GF-D8 (cell line): Measurements from ENCODE around the gene CDC25C.
"Not testable (repeated sequence)": the region's sequence is repeated elsewhere in the genome, so short reads cannot be mapped to it uniquely, and the experiment has no call there.

ENCODE experiments used
- DNase-seq: peaks from one replicate; lab custom pipeline; 2025; lab: John Stamatoyannopoulos, UW

Gene CDC25C

DNA sequence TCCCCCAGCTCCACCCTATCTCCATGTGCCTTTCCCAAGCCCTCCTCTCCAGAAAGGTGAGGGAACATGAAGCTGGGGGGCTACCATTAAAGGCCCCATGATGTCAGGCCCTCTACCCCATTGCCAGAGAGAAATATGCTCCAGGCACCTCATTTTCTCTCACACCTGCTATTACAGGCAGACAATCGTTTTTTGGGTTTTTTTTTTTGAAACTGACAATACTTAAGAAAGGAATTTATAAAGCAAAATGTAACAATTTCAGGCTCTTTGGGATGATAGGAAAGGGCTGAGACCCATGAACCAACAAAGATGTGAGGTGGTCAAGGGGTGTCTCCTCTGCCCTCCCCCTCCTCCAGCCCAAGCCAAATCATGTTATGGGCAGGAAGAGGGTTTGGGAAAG lies 55.7 kb downstream of the CDC25C start:
- no peak for DNase-seq

DNA sequence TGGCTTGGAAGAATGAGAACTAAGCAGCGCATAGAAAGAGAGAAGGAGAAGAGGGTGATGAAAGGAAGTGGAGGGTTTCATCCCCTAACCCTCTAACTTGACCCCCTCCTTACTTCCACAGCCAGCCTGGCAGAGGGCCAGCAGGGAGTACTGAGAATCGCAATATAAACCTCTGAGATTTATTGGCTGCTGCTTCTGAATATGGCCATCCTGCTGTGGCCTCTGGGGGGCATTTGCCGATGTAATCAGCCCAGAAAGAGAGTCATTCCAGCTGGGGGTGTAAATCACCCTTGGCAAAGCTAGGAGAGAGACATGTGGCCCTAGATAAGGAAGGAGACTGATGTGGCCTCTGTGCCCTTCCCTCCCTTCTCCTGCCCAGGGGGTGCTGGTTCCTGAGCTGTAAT lies 56.2 kb downstream of the CDC25C start:
- DNase-seq: no peak

DNA sequence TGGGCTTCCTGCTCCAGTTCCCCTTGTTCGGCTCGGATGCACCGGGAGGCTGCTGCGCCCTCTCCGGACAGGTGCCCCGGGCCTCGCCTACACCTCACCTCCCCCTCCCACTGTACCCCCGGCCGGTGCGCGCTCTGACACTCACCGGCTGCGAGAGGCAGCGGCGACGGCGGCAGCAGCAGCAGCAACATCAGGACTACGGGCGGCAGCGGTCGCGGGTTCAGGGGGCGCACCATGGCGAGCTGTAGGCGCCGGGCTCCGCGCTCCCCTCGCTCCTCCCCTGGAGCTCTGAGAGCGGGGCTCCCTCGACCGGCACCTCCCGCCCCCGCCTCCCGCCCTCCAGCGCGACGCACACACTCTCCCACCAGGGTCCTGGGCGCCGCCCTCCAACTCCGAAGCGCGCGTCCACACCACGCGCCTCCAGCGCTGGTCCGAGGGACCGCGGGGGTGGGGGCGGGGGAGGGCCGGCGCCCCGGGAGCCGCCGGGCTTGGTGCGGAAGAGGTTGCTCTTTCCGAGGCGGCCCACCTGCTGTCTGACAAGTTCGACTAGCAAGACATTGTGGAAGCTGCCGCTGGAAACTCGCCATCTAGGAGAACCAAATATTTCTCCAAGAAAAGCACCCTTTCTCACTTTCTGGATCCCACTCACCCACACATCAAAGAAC lies 57.3 kb downstream of the CDC25C start, which contains the start of gene GFRA3:
Gene GFRA3 (minus strand): TSS at position 433 of the 665 bp plus-strand sequence. CDS start 197 bp downstream, at position 236.
- DNase-seq: no peak

DNA sequence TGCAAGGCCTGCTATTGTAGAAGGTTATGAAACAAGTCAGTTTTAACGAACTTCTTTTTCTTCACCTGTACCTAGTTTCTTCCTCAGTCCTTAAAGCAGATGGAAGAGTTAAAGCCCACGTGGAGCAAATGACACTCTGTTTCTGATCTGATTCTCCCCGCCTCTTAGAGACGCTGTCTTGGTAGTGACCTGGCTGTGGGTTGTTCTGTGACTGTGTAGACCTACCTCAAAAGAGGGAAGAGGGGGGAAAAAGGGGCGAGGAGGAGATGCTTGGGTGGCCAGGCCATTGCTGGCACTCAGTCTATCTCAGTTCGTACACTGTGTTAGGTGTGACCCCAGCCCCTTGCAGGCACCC lies 57.8 kb downstream of the CDC25C start:
- no peak for DNase-seq

DNA sequence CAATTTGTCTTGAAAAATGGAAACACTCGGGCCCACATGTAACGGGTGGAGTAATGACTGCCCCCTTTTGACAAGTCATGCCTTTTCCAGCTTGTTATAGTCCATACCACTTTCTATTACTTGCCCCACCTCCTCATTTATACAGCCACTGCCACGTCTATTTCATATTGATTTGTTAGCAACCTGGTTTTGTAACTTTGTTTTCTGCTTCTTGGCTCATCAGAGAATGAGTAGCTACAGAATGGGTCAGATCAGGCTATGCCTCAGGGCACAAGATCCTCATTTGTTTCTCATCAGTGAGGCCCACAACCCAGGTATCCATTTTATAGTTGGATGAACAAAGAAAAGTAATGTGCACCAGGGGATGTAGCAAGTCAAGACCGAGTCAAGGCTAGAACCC lies 58.9 kb downstream of the CDC25C start:
- DNase-seq: no peak

DNA sequence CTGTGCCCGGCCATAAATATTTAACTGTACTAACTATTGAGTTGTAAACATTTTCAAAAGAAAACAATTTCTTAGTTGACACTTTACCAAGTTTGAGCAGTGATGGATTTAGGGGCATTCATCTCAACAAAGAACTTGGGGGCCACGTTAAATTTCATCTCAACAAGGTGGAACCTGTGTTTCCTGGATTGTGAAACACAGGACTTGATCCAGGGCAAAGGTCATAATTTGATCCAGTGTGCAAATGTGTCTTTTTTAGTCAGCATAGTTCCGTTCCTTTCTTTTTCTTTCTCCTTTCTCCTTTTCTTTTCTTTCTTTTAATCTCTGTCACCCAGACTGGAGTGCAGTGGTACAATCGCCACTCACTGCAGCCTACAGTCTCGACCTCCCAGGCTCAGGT lies 60.3 kb downstream of the CDC25C start:
- no peak for DNase-seq

DNA sequence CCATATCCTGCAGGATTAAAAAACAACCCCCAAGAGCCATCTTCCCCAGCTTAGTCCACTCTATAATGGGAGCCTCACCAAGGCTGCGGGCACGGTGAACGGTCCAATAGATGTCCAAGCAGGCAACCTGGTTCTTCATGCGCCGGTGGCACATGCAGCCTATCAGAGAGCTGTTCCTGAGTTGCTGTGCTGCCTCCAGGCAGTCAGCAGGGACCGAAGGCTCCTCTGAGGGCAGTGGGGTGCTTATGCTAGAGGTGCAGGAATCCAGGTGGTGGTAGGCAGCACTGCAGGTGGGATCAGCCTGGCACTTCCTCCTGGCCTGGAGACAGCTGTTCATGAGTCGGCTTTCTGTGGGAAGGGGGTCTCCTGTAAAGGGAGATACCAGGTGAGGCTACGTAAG lies 67.4 kb downstream of the CDC25C start:
- no peak for DNase-seq

DNA sequence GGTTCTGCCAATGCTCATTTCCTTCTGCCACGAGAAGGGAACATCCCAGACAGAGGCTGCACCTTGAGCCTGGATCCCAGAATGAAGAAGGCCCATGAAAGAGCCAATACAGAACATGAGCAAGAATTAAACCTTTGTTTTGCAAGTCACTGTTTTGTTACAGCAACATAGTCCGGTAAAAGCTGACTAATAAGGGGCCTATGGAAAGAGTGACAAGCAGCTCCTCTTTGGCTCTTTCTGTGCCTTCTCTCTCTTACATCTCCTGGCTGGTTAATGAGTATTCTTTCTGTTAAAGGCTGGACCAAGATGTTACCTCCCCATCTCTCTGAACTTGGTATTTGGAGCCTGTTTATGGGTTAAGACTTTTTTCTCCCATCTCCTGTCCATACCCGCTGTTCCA lies 68.0 kb downstream of the CDC25C start:
- DNase-seq: no peak

DNA sequence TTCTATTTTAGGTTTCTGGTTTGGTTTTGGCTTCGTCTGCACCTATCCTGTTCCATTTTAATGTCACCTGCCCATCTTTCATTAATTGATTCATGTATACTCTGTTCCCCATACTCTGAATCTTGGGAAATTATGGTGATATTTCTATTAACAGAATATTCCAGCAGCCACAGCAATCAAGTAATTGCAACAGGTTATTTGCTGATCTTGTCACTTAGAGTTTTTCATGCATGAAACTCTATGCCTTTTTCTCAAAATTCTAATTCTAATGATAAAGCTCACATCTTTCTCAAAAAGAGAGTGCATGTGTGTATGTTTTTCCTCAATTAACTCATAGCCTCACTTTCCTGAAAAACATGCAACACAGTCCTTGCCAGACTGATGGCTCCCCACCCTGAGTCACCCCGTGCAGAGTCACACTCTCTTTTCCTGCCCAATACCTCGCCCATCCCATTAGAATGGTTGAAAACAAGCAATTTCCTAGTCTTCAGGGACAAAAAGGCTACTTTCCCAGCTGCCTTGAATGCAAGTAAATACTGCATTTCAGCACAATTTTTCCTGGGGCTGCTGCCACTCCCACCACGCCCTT lies 72.8 kb downstream of the CDC25C start:
- no peak for DNase-seq

DNA sequence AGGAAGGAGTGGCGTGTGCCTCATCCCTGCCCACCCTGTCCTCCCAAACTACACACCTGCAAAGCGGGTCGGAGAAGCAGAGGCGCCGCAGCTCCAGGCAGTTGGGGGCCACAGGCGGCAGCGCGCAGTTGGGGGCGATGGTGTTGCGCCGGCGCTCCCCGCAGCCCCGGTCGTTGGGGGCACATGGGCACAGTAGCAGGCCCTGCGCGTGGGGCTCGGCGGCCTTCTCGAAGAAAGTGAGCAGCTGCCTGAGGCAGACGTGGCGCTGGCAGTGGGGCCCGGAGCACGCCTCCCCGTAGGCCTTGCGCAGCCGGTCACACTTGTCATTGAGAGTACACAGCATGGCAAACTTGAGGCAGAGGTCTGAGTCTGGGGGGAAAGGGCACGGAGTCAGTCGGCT lies 74.0 kb downstream of the CDC25C start:
- no peak for DNase-seq

DNA sequence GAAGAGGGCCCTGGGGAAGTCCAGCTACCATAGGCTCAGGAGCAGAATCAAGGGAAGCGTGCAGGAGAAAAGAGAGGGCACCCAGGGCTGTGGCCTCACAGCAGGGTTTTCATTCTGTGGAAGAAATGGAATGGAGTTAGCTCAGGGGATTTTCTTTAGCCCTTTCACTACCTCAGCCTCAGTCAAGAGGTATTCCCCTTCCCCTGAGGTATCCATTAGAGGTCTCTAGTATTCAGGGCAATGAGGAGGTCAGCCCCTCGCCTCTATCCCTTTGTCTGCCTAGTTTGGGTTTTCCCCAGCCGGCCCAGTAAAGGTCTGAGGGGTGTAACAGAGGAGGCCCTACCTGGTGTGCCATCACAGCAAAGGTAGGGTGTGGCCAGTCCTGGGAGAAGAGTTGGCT lies 78.7 kb downstream of the CDC25C start:
- DNase-seq: no peak

DNA sequence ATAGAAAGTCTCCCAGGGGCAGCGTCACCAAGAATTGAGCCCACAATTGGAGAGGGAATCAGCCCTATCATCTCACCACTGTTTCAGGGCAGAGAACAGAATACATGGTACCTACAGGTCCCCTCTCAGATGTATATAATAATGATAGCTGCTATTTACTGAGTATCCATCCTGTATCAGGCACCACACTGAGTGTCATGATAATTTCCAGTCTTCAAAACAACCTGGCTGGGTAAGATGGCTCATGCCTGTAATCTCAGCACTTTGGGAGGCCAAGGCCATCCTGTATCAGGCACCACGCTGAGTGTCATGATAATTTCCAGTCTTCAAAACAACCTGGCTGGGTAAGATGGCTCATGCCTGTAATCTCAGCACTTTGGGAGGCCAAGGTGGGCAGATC lies 83.8 kb downstream of the CDC25C start:
- not testable (repeated sequence) for DNase-seq

DNA sequence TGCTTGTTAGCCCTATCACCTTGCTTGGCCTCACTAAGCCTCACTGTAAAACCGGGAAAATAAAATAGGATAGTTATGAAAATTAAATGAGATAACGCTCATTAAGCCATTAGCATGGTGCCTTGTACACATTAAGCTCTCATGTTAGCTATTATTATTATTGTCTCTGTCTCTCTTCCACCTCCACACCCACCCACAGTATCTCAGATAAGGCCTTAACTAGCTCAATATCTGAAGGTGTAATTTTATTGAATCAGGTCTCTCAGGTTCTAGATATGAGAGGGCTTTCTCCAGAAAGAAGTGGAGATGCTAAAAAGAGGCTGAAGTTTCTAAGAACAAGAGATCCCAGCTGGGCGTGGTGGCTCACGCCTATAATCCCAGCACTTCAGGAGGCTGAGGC lies 84.8 kb downstream of the CDC25C start:
- no peak for DNase-seq

DNA sequence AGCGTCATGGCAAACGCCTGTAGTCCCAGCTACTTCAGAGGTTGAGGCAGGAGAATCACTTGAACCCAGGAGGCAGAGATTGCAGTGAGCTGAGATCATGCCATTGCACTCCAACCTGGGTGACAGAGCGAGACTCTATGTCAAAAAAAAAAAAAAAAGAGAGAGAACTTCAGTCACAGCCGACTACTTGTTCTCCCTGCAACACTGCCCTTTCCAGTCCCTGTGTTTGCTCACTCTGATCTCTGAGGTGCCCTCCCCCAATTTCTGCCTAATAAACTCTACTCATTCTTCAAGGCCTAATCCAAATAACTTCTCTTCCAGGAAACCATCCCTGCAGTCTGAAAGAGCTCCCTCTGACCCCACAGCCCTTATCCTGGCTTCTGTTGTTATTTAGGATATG lies 85.3 kb downstream of the CDC25C start:
- DNase-seq: no peak

DNA sequence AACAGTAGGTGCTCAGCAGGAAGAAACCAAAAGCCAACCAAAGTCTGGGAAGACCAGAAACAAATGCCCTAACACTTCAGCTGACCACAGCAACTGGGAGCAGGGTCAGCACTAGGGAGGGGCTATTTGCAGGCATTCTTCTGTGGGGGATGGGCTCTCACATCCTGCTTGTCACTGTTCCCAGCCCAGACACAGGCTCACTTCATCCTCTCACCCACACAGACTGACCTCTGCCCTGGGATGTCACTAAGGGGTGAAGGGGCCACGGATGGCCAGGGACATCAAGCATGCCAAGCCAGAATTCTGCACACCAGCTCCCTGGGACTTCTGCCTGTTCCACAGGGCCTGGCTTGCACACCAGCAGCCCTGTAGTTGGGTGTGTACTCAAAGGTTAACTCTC lies 85.9 kb downstream of the CDC25C start:
- DNase-seq: no peak

DNA sequence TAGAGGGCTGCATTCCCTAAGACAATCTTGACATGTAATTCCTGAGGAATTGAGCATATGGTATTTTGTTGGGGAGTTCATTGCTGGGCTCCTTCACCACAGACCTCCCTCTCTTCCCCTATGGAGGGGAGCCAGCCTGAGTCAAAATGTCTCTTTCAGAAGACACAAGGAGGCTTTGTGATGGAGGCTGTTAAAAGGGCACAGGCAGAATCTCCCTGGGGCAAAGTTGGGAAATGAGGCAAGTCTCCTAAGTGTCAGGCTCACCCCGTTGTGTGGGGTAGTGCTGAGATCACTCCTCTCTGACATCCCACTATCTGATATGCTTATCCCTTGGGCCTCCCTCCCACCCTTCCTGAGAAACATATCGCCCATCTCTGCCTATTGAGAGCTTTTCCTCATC lies 87.8 kb downstream of the CDC25C start:
- no peak for DNase-seq

DNA sequence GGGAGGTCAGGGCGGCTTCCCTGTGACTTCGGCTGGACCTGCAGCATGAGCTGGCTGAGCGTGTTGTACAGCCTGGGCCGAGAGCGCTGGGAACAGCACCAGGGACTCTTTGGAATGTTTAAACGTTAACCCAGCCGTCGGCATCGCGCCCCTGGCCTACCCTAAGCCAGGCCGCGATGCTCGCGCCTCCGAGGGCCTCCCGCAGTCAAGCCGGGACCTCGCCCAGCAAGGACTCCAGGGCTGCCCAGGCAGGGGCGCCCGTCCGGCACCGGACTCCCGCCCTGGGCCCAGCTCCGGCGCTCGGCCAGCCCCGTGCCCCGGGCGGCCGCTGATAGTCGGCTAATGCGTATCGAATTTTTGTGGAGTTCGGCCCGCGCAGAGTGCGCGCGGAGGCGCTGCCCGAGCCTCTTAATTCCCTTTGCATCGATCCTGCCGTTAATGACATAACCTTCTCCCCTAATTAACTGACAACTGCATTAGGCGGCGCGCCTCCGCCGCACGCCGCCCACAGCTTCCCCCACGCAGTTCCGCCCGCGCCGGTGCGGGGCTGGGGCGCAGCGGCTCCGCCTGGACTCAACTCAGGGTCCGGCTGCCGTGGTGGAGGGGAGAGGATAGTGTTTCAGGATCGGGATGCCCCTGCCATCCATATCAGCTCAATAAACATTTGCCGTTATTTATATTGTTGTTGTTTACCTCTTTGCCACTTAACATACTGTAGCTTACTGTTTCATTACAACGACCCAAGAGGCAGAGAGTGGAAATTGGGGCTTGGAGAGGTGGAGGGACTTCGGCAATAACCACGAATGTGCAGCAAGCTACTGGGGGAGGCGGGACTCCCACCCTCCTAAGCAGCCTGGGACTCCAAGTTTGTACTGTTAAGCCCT lies 89.7 kb downstream of the CDC25C start:
- DNase-seq: no peak

DNA sequence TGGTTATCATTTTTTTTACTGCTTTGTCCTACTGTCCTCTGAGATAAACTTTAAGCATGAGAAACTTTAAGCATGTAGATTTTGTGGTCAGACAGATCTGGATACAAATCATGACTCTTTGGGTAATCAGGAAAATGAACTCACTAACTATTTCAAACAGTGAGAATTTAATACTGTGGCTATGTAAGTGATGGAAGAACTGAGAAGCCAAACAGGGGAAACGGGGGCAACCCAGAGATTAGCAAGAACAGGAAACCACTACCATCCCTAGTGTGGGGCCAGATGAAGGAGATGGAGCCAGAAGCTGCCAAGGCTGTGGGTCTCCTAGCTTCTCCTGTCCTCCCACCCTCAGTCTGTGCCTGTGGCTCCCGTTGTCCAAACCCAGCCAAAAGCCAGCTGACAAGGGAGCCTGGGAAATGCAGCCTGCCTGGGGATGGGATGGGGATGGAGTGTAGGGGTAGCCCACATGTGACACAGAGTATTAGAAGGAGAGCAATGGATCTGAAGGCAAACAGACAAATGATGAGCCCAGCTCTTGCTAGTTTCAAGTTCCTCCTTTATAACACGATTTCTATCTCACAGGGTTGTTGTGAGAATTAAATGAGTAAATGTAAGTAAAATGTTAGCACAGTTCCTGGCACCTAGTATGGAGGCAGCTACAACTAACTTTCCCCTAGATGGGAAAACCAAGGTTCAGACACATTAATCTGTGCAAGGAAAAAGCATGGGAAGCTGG lies 90.8 kb downstream of the CDC25C start:
- DNase-seq: peak; percentile 7

DNA sequence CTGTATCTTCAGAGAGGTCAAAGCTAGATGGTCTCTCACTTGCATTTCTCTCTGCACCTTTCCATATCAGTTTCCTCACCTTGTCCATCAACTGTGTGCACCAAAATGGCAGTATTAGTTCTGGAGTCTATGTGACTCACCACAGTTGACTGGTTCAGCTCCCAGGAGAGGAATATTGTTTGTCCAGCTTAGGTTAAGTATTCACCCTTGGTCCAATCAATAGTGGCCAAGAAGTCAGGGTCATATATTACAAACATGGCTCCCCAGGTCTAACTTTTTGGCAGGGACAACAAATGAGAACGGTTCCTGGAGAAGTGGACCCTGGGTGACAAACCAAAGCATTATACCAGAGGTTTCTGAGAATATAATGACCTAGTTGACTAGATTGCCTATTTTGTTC lies 93.6 kb downstream of the CDC25C start:
- DNase-seq: no peak
